Osteoblast (primary cell): ENCODE measurements around the gene TCF12. TPM values are rescaled to one million over a fixed set of nuclear protein-coding genes. Genes with fewer than 3 reads are reported as not detected.
A peak's percentile ranks its signal among the peaks of the same experiment; 100 is the strongest.

Experiments
- DNase-seq: peaks from one replicate; pipeline ENCODE4 v3.0.0; 2011; ENCODE audit warnings: low spot score, mixed read lengths; ENCODE audit not compliant: insufficient read length; ENCODE audit errors: missing footprints
- H2AFZ ChIP-seq: 2 replicates; pipeline ENCODE4 v1.6.0; 2011; ENCODE audit warnings: mild to moderate bottlenecking, low read length
- H3K27ac ChIP-seq: 2 replicates; pipeline ENCODE4 v1.5.1; 2011; ENCODE audit warnings: mild to moderate bottlenecking, low read depth, low read length, moderate library complexity
- H3K27me3 ChIP-seq: 2 replicates; pipeline ENCODE4 v1.6.0; 2012; ENCODE audit warnings: mild to moderate bottlenecking, control low read depth, inconsistent platforms, low read length, moderate library complexity; ENCODE audit not compliant: insufficient read depth
- H3K36me3 ChIP-seq: 2 replicates; pipeline ENCODE4 v1.5.1; 2011; ENCODE audit warnings: mild to moderate bottlenecking, low read length, control low read depth, moderate library complexity; ENCODE audit not compliant: insufficient read depth
- H3K4me1 ChIP-seq: 2 replicates; pipeline ENCODE4 v1.5.1; 2011; ENCODE audit warnings: mild to moderate bottlenecking, low read length, control low read depth, moderate library complexity; ENCODE audit not compliant: insufficient read depth
- H3K4me2 ChIP-seq: 2 replicates; pipeline ENCODE4 v1.6.0; 2011; ENCODE audit warnings: mild to moderate bottlenecking, low read length; ENCODE audit not compliant: insufficient read depth
- H3K4me3 ChIP-seq: fragments of 200-600 bp; sonication (generic); 3 replicates; pipeline ENCODE4 v1.5.1; 2012; ENCODE audit warnings: mild to moderate bottlenecking, low read length, inconsistent platforms; ENCODE audit not compliant: insufficient read depth
- H3K79me2 ChIP-seq: 2 replicates; pipeline ENCODE4 v1.6.0; 2012; ENCODE audit warnings: mild to moderate bottlenecking, low read length, control low read depth, inconsistent platforms; ENCODE audit not compliant: insufficient read depth
- H3K9me3 ChIP-seq: 2 replicates; pipeline ENCODE4 v1.5.1; 2011; ENCODE audit warnings: low read depth, low read length, control low read depth
- H4K20me1 ChIP-seq: 2 replicates; pipeline ENCODE4 v1.6.0; 2012; ENCODE audit warnings: mild to moderate bottlenecking, low read length, control low read depth; ENCODE audit not compliant: insufficient read depth
- total RNA-seq: library from RNA; depleted of rRNA; stranded (reverse); fragments of >200 nt; gene quantifications from 2 replicates; pipeline ENCODE4 v1.2.3, GENCODE V29; 2012
- TF ChIP-seq, protein P1 (sequence below): IDR thresholded peaks from 2 replicates; pipeline ENCODE4 v1.5.1; 2011; ENCODE audit warnings: mild to moderate bottlenecking, low read depth, low read length, moderate library complexity; ENCODE audit errors: extremely low read depth

TCF12 gene
- total RNA-seq, 1 donor: 86.5 TPM

DNA sequence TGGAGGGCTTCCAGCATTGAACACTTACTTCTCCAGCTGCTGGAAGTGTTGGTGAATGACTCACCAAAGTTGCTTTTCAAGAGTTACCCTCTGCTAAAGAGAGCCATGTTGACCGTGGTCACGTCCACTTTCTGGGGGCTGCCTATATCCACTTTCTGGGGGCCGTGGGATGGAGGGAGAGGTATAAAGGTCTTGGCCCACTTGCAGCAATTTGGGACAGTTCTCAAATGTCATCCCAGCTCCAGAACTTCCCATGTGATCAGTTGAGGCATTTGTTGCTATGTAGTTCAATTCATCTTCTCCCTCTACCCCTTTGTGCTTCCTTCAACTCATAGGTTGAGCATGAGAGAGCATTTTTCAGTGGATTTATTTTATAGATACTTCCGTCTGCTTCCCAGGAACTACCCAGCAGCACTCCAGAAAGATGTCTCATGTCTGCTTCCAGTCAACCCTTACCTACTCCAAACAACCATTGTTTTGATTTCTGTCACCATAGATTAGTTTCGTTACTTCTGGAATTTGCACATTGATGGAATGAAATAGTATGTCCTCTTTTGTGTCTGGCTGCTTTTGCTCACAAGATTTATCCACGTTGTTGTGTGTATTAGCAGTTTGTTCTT is 130.6 kb downstream of the TCF12 start:
- Histone ChIP-seq H3K27ac (no peak overlapping the region), H4K20me1 (peaks cover 20% of the 10 kb centered on the region), H3K9me3 (no peaks in the 10 kb centered on the region), H2AFZ (no peak overlapping the region), H3K4me3 (no peak overlapping the region), H3K27me3 (no peaks in the 10 kb centered on the region), H3K36me3 (no peaks in the 10 kb centered on the region), H3K79me2 (peaks cover 87% of the 10 kb centered on the region), H3K4me1 (peaks cover 6% of the 10 kb centered on the region), H3K4me2 (no peak overlapping the region)
- TF ChIP-seq, protein P1, sequence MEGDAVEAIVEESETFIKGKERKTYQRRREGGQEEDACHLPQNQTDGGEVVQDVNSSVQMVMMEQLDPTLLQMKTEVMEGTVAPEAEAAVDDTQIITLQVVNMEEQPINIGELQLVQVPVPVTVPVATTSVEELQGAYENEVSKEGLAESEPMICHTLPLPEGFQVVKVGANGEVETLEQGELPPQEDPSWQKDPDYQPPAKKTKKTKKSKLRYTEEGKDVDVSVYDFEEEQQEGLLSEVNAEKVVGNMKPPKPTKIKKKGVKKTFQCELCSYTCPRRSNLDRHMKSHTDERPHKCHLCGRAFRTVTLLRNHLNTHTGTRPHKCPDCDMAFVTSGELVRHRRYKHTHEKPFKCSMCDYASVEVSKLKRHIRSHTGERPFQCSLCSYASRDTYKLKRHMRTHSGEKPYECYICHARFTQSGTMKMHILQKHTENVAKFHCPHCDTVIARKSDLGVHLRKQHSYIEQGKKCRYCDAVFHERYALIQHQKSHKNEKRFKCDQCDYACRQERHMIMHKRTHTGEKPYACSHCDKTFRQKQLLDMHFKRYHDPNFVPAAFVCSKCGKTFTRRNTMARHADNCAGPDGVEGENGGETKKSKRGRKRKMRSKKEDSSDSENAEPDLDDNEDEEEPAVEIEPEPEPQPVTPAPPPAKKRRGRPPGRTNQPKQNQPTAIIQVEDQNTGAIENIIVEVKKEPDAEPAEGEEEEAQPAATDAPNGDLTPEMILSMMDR: no peak
- DNase-seq: no peak

DNA sequence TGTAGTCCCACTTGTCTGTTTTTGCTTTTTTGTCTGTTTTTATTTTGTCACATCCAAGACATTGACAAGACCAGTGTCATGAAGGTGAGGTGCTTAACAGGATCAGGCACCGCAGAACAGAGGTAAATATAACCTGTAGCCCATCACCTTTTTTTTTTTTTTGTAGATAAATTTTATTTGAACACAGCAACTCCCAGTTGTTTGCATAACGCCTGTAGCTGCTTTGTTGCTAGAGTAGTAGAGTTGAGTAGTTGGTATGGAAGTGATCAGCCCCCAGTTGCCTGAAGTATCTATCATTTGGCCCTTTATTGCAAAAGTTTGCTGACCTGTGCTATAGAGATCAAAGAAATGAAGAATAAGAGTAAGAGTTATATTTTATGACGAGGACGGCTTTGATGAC is 135.0 kb downstream of the TCF12 start:
- Histone ChIP-seq H4K20me1 (peaks cover 20% of the 10 kb centered on the region), H2AFZ (no peak overlapping the region), H3K27me3 (no peaks in the 10 kb centered on the region), H3K36me3 (no peaks in the 10 kb centered on the region), H3K79me2 (peaks cover 98% of the 10 kb centered on the region), H3K4me3 (no peak overlapping the region), H3K27ac (no peak overlapping the region), H3K9me3 (no peaks in the 10 kb centered on the region), H3K4me2 (no peak overlapping the region), H3K4me1 (peaks cover 27% of the 10 kb centered on the region)
- TF ChIP-seq, protein P1: no peak
- no peak for DNase-seq

DNA sequence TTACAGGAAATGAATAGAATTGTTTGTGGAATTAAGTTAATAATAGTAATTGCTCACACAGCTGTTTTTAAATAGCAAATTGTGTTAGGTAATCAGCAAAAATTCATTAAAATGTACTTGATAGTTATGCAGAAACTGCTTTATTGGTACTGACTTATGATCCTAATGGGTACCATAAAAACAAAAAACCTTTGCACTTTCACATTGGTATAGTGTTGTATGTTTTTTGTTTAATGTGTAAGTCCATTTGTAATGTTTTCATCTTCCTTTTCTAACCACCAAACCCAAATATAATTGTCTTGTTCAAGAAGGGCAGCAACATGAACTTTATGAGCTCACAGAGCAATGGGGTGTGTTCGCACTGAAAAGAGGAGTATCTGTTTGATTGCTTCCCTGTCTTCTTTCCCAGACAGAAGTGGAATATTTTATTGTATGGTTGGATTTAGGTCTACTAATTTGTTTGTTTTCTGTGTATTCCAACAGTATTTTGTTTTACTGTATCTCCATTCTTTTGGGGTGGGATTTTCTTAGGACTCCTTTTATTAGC is 135.8 kb downstream of the TCF12 start:
- DNase-seq: peak; percentile 48
- peaks cover 98% of the 10 kb centered on the region for H3K79me2 ChIP-seq
- H3K4me1 ChIP-seq: peaks cover 29% of the 10 kb centered on the region
- H4K20me1 ChIP-seq: peaks cover 14% of the 10 kb centered on the region
- H3K4me3 ChIP-seq: no peak overlapping the region
- no peaks in the 10 kb centered on the region for H3K27me3 ChIP-seq
- no peaks in the 10 kb centered on the region for H3K36me3 ChIP-seq
- TF ChIP-seq, protein P1: no peak
- no peak overlapping the region for H3K4me2 ChIP-seq
- no peak overlapping the region for H3K27ac ChIP-seq
- H3K9me3 ChIP-seq: no peaks in the 10 kb centered on the region
- no peak overlapping the region for H2AFZ ChIP-seq

DNA sequence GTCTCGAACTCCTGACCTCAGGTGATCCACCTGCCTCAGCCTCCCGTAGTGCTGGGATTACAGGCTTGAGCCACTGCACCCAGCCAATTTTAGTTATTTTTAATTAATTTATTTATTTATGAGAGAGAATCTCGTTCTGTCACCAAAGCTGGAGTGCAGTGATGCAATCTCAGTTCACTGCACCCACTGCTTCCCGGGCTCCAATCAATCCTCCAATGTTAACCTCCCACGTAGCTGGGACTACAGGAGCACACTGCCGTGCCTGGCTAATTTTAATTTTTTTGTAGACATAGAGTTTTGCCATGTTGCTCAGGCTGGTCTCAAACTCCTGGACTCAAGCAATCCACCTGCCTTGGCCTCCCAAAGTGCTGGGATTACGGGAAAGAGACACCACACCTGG is 137.9 kb downstream of the TCF12 start:
- H3K27me3 ChIP-seq: no peaks in the 10 kb centered on the region
- H3K9me3 ChIP-seq: no peaks in the 10 kb centered on the region
- DNase-seq: no peak
- H2AFZ ChIP-seq: no peak overlapping the region
- H3K4me3 ChIP-seq: no peak overlapping the region
- peaks cover 12% of the 10 kb centered on the region for H4K20me1 ChIP-seq
- H3K79me2 ChIP-seq: peaks cover 82% of the 10 kb centered on the region
- TF ChIP-seq, protein P1: no peak
- no peaks in the 10 kb centered on the region for H3K36me3 ChIP-seq
- H3K4me1 ChIP-seq: peaks cover 46% of the 10 kb centered on the region
- no peak overlapping the region for H3K4me2 ChIP-seq
- no peak overlapping the region for H3K27ac ChIP-seq
